Fibroblast of the aortic adventitia (primary cell): ENCODE results near the gene TAS2R8. TPM values are rescaled to one million over a fixed set of nuclear protein-coding genes. Genes with fewer than 3 reads are reported as not detected.

Experiments
- DNase-seq: peaks from one replicate; pipeline ENCODE4 v3.0.0-alpha.2; 2010; ENCODE audit warnings: low read depth
- H3K4me3 ChIP-seq: 2 replicates; pipeline ENCODE4 v1.5.1; 2011; ENCODE audit warnings: low read depth, mild to moderate bottlenecking, control low read depth, low read length, moderate library complexity
- small RNA-seq: library from RNA; depleted of rRNA; stranded (forward); fragments of <200 nt; gene quantifications from one replicate; pipeline ENCODE3, GENCODE V24; 2012
- total RNA-seq: library from RNA; depleted of rRNA; stranded (reverse); fragments of >200 nt; gene quantifications from 2 replicates; pipeline ENCODE4 v1.2.3, GENCODE V29; 2012; ENCODE audit warnings: low replicate concordance
- TF ChIP-seq, protein P1 (sequence below): IDR thresholded peaks from 2 replicates; pipeline ENCODE4 v1.5.1; 2011; ENCODE audit warnings: mild to moderate bottlenecking, low read length, control low read depth, inconsistent platforms; ENCODE audit not compliant: insufficient read depth

Gene TAS2R8
- total RNA-seq, 1 donor, result 0.45 TPM

DNA sequence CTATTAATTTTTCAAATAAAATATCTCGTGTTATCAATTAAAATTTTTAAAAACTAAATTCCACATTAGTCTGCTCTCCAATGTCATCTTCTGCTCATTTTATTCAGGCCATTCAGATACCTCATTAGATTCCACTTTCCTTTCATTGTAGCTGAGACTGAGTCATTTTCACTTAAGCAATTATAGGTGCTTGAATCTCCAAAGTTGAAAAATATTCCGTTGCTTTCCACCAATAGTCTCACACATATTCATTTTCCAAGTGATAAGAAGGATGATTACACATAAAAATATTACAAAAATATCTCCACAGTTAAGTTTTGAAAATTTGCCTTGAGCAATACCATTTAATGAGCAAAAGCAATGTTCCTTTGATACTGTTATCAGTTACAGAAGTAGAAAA lies 47.4 kb downstream of the TAS2R8 start:
- DNase-seq, result no peak
- no peak overlapping the region for H3K4me3 ChIP-seq
- TF ChIP-seq, protein P1, sequence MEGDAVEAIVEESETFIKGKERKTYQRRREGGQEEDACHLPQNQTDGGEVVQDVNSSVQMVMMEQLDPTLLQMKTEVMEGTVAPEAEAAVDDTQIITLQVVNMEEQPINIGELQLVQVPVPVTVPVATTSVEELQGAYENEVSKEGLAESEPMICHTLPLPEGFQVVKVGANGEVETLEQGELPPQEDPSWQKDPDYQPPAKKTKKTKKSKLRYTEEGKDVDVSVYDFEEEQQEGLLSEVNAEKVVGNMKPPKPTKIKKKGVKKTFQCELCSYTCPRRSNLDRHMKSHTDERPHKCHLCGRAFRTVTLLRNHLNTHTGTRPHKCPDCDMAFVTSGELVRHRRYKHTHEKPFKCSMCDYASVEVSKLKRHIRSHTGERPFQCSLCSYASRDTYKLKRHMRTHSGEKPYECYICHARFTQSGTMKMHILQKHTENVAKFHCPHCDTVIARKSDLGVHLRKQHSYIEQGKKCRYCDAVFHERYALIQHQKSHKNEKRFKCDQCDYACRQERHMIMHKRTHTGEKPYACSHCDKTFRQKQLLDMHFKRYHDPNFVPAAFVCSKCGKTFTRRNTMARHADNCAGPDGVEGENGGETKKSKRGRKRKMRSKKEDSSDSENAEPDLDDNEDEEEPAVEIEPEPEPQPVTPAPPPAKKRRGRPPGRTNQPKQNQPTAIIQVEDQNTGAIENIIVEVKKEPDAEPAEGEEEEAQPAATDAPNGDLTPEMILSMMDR, result no peak

DNA sequence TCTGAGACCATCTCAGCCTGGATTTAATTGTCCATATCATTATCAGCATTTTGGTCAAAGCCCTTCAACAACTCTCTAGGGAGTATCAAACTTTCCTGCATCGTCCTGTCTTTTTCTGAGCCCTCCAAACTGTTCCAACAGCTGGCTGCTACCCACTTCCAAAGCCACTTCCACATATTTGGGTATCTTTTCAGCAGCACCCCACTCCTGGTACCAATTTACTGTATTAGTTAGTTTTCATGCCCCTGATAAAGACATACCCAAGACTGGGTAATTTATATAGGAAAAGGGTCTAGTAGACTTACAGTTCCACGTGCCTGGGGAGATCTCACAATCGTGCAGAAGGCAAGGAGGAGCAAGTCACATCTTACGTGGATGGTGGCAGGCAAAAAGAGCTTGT lies 50.9 kb downstream of the TAS2R8 start:
- TF ChIP-seq, protein P1, result no peak
- no peak for DNase-seq
- H3K4me3 ChIP-seq, result no peak overlapping the region

Small RNAs within 50 kb of the gene (small RNA-seq; reads per million reads assigned to genes)
- gene PRR4, result not detected

Other genes starting within 250 kb of the TAS2R8 start
- 31.7 and 36.6 TPM in 2 replicates for gene MAGOHB, start 193.7 kb downstream of the TAS2R8 start, total RNA-seq
- gene STYK1, start 133.2 kb downstream of the TAS2R8 start, total RNA-seq, result 0.27 TPM in 1 of 2 replicates, not detected in the other
- gene YBX3, start 84.0 kb downstream of the TAS2R8 start, total RNA-seq, result 139 and 191 TPM in 2 replicates
- 0.18 TPM in 1 of 2 replicates, not detected in the other for gene TAS2R7, start 4.7 kb downstream of the TAS2R8 start, total RNA-seq
- 0.09 TPM in 1 of 2 replicates, not detected in the other for gene TAS2R9, start 2.9 kb upstream of the TAS2R8 start, total RNA-seq
- 2.3 TPM in 1 of 2 replicates, not detected in the other for gene TAS2R10, start 19.1 kb upstream of the TAS2R8 start, total RNA-seq
- gene PRR4, start 42.2 kb upstream of the TAS2R8 start, total RNA-seq, result 3.4 and 7.1 TPM in 2 replicates
- gene PRH1, start 77.0 kb upstream of the TAS2R8 start, total RNA-seq, result 22.4 and 24.4 TPM in 2 replicates
- 2.8 and 7.4 TPM in 2 replicates for gene TAS2R13, start 102.3 kb upstream of the TAS2R8 start, total RNA-seq
- gene PRH2, start 122.0 kb upstream of the TAS2R8 start, total RNA-seq, result not detected in 2 replicates
- 4.1 and 5.2 TPM in 2 replicates for gene TAS2R14, start 132.0 kb upstream of the TAS2R8 start, total RNA-seq
- 3.1 and 6.5 TPM in 2 replicates for gene TAS2R50, start 179.6 kb upstream of the TAS2R8 start, total RNA-seq
- gene TAS2R20, start 191.0 kb upstream of the TAS2R8 start, total RNA-seq, result 1.9 and 5.0 TPM in 2 replicates
- gene TAS2R19, start 215.3 kb upstream of the TAS2R8 start, total RNA-seq, result 6.3 and 6.5 TPM in 2 replicates
- gene TAS2R31, start 224.1 kb upstream of the TAS2R8 start, total RNA-seq, result 6.2 and 13.6 TPM in 2 replicates